OCI-LY7 (cell line): Measurements from ENCODE around the gene UBXN11. TPM values are rescaled to one million over a fixed set of nuclear protein-coding genes. Genes with fewer than 3 reads are reported as not detected.

Experiments
- BruUV-seq: library from RNA; stranded (reverse); fragments of 400-500 nt; replicated peaks from 2 replicates; lab custom pipeline; 2021; lab: Mats Ljungman, UMichigan
- CTCF ChIA-PET: fragments of 300-600 bp; sonication (Branson Sonifier 250); formaldehyde crosslinking; loops from one replicate; lab custom pipeline; 2022; ENCODE audit warnings: antibody characterized with exemption; ENCODE audit not compliant: unreplicated experiment; lab: Charles Lee
- POLR2A ChIA-PET: fragments of 300-600 bp; sonication (Branson Sonifier 250); formaldehyde crosslinking; loops from one replicate; lab custom pipeline; 2022; ENCODE audit warnings: antibody characterized with exemption; lab: Charles Lee
- DNase-seq: peaks from one replicate; pipeline ENCODE4 v3.0.0-alpha.2; 2015; ENCODE audit warnings: low spot score
- H2AFZ ChIP-seq: fragments of 200-600 bp; sonication (generic), shearing (Covaris generic); 2 replicates; pipeline ENCODE4 v1.6.1; 2014; ENCODE audit warnings: mild to moderate bottlenecking, antibody characterized with exemption, low read length, moderate library complexity
- H3K27ac ChIP-seq: fragments of 200-600 bp; sonication (generic); 2 replicates; pipeline ENCODE4 v1.5.1; 2014; ENCODE audit warnings: mixed run types, low read depth, mild to moderate bottlenecking, moderate library complexity, low read length, inconsistent platforms; ENCODE audit not compliant: poor library complexity, severe bottlenecking
- H3K36me3 ChIP-seq: fragments of 200-600 bp; sonication (generic); 2 replicates; pipeline ENCODE4 v1.6.1; 2014; ENCODE audit warnings: mild to moderate bottlenecking, antibody characterized with exemption, low read length, moderate library complexity, mixed read lengths; ENCODE audit not compliant: insufficient read depth
- H3K4me1 ChIP-seq: fragments of 200-600 bp; sonication (generic); 2 replicates; pipeline ENCODE4 v1.5.1; 2014; ENCODE audit warnings: mild to moderate bottlenecking, low read length; ENCODE audit not compliant: insufficient read depth, poor library complexity, severe bottlenecking
- H3K4me2 ChIP-seq: fragments of 200-600 bp; sonication (generic); 2 replicates; pipeline ENCODE4 v1.6.1; 2014; ENCODE audit warnings: mild to moderate bottlenecking, low read length
- H3K4me3 ChIP-seq: fragments of 200-600 bp; sonication (generic); 2 replicates; pipeline ENCODE4 v1.5.1; 2014; ENCODE audit warnings: mild to moderate bottlenecking, low read depth, low read length; ENCODE audit not compliant: poor library complexity, severe bottlenecking
- H3K79me2 ChIP-seq: fragments of 200-600 bp; sonication (generic); 2 replicates; pipeline ENCODE4 v1.6.1; 2016; ENCODE audit warnings: low read depth, mild to moderate bottlenecking, low read length, moderate library complexity, mixed read lengths; ENCODE audit not compliant: insufficient read depth
- H3K9me2 ChIP-seq: fragments of 200-600 bp; sonication (generic); 2 replicates; pipeline ENCODE4 v1.6.1; 2016; ENCODE audit warnings: mild to moderate bottlenecking, low read length, mixed read lengths; ENCODE audit not compliant: insufficient read depth
- H3K9me3 ChIP-seq: fragments of 200-600 bp; sonication (generic); 2 replicates; pipeline ENCODE4 v1.6.1; 2014; ENCODE audit warnings: mild to moderate bottlenecking, mixed run types, low read length, mixed read lengths
- H4K20me1 ChIP-seq: fragments of 200-600 bp; sonication (generic); 2 replicates; pipeline ENCODE4 v1.6.1; 2014; ENCODE audit warnings: mild to moderate bottlenecking, antibody characterized with exemption, low read length, moderate library complexity, mixed read lengths; ENCODE audit not compliant: insufficient read depth
- CTCF ChIP-seq: fragments of 200-600 bp; sonication (generic); conservative IDR thresholded peaks from 2 replicates; pipeline ENCODE4 v1.5.1; 2014; ENCODE audit warnings: mild to moderate bottlenecking, antibody characterized with exemption, low read length, moderate library complexity, mixed read lengths
- EZH2phosphoT487 ChIP-seq: fragments of 200-600 bp; sonication (generic); IDR thresholded peaks from 2 replicates; pipeline ENCODE4 v1.6.1; 2018; ENCODE audit warnings: low read depth, borderline replicate concordance, mild to moderate bottlenecking, mixed run types, antibody characterized with exemption, low read length, moderate library complexity, mixed read lengths
- intact Hi-C: fragments of 100-400 bp; cut with micrococcal nuclease; formaldehyde crosslinking; loops from one replicate; pipeline ENCODE4 v1.10.0; 2022; ENCODE audit not compliant: unreplicated experiment
- total RNA-seq, 2 experiments: library from RNA; depleted of rRNA in 1 of 2; stranded (reverse); fragments of >200 nt in 1 of 2; shearing (Covaris generic) in 1 of 2; gene quantifications; 2 replicates each; pipeline ENCODE4 v1.2.3, GENCODE V29; 2014 to 2022

The UBXN11 gene
- total RNA-seq, 2 experiments from 2014 or later, result 75.8 to 111 TPM

GRCh38 chr1:26337206-26337535 lies 30.7 kb upstream of the UBXN11 start:
- H3K27ac ChIP-seq, result no peak overlapping the region
- H3K4me1 ChIP-seq, result peaks cover 30% of the 10 kb centered on the region
- H3K4me2 ChIP-seq, result peak overlapping the region; percentile 74
- CTCF ChIA-PET, result no interaction called here
- no peaks in the 10 kb centered on the region for H4K20me1 ChIP-seq
- H3K36me3 ChIP-seq, result no peaks in the 10 kb centered on the region
- POLR2A ChIA-PET, result no interaction called here
- peak overlapping the region; percentile 71; the same call in 1 of the 2 replicates for H2AFZ ChIP-seq
- H3K9me2 ChIP-seq, result no peaks in the 10 kb centered on the region
- intact Hi-C loops, result loop anchor here (5.0 kb wide), 1 partner anchor 225 kb away; the partner anchor contains the start of gene PDIK1L
- TF ChIP-seq EZH2phosphoT487, result no peak
- no peak for TF ChIP-seq CTCF
- BruUV-seq, result no TSS peak
- DNase-seq, result no peak
- H3K4me3 ChIP-seq, result peak overlapping the region; percentile 69
- no peaks in the 10 kb centered on the region for H3K9me3 ChIP-seq
- H3K79me2 ChIP-seq, result no peaks in the 10 kb centered on the region

DNA sequence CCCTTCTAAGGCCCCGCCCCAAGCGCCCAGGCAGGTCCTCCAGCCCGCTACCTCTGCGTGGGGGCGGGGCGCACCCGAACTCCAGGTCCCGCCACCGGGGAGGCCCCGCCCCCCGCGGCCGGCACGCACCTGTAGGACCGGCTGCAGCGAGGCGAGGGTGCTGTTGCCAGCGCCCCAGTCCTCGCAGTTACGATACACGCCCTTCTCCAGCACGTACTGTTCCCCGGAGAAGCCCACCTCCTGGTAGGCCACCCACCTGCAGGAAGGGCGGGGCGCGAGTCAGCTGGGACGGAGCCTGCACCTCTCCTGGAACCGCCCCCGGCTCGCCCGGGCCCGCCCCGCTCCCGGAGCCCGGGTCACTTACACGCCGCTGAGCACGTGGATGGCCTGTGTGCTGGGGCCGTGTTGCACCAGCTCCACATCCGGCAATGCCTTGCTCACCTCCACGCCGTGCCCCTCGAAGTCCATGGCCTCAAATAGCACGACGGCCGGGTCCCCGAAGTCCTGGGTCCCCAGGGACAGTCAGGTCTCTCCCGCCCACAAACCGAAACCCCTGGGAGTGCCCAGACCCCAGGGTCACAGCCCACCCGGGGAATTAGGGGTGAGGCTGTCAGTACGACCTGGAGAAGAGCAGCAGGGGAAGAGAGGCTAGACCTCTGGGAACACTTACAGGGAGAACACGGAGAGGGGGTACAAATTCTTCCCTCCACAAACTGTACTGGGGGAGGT lies 30.2 kb upstream of the UBXN11 start:
- H3K27ac ChIP-seq, result no peak overlapping the region
- peak overlapping the region; percentile 74 for H3K4me2 ChIP-seq
- H3K36me3 ChIP-seq, result no peaks in the 10 kb centered on the region
- no peaks in the 10 kb centered on the region for H4K20me1 ChIP-seq
- H3K79me2 ChIP-seq, result no peaks in the 10 kb centered on the region
- TF ChIP-seq CTCF, result no peak
- TF ChIP-seq EZH2phosphoT487, result no peak
- CTCF ChIA-PET, result no interaction called here
- POLR2A ChIA-PET, result no interaction called here
- BruUV-seq, result no TSS peak
- DNase-seq, result peak; percentile 83
- no peaks in the 10 kb centered on the region for H3K9me2 ChIP-seq
- peak overlapping the region; percentile 69 for H3K4me3 ChIP-seq
- H2AFZ ChIP-seq, result peak overlapping the region; percentile 71
- peaks cover 30% of the 10 kb centered on the region for H3K4me1 ChIP-seq
- intact Hi-C loops, result loop anchor here (5.0 kb wide), 1 partner anchor 224 kb away; the partner anchor contains the start of gene PDIK1L
- H3K9me3 ChIP-seq, result no peaks in the 10 kb centered on the region
